ENCODE results near the gene TP53RK. TPM values are rescaled to one million over a fixed set of nuclear protein-coding genes. Genes with fewer than 3 reads are reported as not detected.

Gene TP53RK
- total RNA-seq, 4 donors from 2014 or later: 20.2 to 49.6 (median 36.1) TPM

DNA sequence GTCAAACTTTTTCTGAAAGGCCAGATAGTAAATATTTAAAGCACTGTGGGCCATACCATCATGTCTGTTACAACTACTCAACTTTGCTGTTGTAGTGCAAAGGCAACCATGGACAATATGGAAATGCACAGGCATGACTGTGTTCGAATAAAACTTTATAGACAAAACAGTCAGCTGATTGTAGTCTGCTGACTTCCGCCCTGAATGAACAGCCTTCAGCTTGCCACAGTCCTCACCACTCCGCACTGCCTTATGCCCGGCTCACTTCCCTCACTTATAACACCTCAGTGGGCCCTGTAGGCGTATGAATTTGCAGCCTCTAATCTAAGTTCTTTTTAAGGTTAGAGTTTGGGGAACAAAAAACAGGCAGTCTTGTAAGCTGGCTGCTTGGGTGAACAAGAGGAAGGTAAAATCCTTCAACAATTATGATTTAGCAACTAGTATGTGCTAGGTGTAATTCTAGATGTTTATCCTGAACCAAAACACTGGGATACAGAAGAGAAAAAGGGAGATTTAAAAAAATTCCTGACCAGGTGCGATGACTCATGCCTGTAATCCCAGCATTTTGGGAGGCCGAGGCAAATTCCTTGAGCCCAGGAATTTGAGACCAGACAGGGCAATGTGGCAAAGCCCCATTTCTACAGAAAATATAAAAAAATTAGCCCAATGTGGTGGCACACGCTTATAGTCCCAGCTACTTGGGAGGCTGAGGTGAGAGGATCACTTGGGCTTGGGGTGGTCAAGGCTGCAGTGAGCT is 13.4 kb upstream of the TP53RK start:
- no peaks in the 10 kb centered on the region for H3K27me3 ChIP-seq
- no peak overlapping the region for H3K4me3 ChIP-seq (replicated peaks in 1 of 3)
- no peak overlapping the region for H3K27ac ChIP-seq
- no peak for DNase-seq
- H3K36me3 ChIP-seq: no peaks in the 10 kb centered on the region
- H3K4me1 ChIP-seq: peaks cover 4 to 5% of the 10 kb centered on the region in 2 donors
- 95 to 97% methylated on average over 8 of the region's 8 CpGs for WGBS, 2 donors
- H3K9me3 ChIP-seq: no peaks in the 10 kb centered on the region
- intact Hi-C loops (cut with DNase I): no loop called here
- no peak for TF ChIP-seq POLR2A (IDR thresholded peaks at IDR 0.05)
- TF ChIP-seq, protein P1, sequence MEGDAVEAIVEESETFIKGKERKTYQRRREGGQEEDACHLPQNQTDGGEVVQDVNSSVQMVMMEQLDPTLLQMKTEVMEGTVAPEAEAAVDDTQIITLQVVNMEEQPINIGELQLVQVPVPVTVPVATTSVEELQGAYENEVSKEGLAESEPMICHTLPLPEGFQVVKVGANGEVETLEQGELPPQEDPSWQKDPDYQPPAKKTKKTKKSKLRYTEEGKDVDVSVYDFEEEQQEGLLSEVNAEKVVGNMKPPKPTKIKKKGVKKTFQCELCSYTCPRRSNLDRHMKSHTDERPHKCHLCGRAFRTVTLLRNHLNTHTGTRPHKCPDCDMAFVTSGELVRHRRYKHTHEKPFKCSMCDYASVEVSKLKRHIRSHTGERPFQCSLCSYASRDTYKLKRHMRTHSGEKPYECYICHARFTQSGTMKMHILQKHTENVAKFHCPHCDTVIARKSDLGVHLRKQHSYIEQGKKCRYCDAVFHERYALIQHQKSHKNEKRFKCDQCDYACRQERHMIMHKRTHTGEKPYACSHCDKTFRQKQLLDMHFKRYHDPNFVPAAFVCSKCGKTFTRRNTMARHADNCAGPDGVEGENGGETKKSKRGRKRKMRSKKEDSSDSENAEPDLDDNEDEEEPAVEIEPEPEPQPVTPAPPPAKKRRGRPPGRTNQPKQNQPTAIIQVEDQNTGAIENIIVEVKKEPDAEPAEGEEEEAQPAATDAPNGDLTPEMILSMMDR (IDR thresholded peaks at IDR 0.05): no peak

DNA sequence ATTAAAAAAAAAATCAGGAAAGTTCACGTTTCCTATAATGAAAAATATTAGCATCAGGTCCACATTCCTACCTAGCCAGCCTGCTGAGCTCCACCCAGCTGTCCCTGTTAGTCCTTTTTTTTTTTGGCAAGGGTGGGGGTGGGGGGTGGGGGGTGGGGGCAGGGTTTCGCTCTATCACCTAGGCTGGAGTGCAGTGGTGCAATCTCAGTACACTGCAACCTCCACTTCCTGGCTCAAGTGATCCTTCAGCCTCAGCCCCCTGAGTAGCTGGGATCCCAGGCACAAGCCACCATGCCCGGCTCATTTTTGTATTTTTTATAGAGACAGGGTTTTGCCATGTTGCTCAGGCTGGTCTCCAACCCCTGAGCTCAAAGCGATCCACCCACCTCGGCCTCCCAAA is 12.7 kb upstream of the TP53RK start:
- Histone ChIP-seq H3K4me1 (no peaks in the 10 kb centered on the region), H3K36me3 (no peaks in the 10 kb centered on the region), H3K27me3 (no peaks in the 10 kb centered on the region), H3K27ac (no peak overlapping the region), H3K4me3 (replicated peaks in 1 of 3) (no peak overlapping the region), H3K9me3 (no peaks in the 10 kb centered on the region)
- no peak for TF ChIP-seq POLR2A (IDR thresholded peaks at IDR 0.05)
- TF ChIP-seq, protein P1 (IDR thresholded peaks at IDR 0.05): no peak
- DNase-seq: no peak
- 70 to 77% methylated on average over 5 of the region's 5 CpGs for WGBS, 2 donors
- intact Hi-C loops (cut with DNase I): no loop called here

DNA sequence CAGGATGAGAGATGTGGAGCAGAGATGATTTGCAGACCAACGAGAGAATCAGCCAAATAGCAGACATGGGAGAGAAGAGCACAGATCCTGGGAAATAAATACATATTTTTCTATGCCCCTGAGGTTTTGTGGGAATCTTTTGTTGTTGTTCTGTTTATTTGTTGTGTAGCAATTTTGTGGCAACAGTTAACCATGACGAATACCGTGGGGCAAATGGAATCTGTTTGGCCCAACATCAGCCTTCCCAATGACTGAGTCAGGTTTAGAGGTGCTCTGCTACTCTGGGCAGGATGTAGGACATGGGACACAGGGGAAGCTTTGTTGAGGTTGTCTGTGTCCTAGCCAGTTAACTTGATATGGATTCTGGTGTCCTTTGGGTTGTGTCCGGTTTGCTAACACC is 12.3 kb upstream of the TP53RK start:
- no peak overlapping the region for H3K27ac ChIP-seq
- H3K4me3 ChIP-seq (replicated peaks in 1 of 3): no peak overlapping the region
- no peaks in the 10 kb centered on the region for H3K36me3 ChIP-seq
- H3K4me1 ChIP-seq: no peaks in the 10 kb centered on the region
- intact Hi-C loops (cut with DNase I): no loop called here
- no peak for DNase-seq
- 68 to 84% methylated on average over 4 of the region's 4 CpGs for WGBS, 2 donors
- H3K9me3 ChIP-seq: no peaks in the 10 kb centered on the region
- TF ChIP-seq POLR2A (IDR thresholded peaks at IDR 0.05): no peak
- TF ChIP-seq, protein P1 (IDR thresholded peaks at IDR 0.05): no peak
- H3K27me3 ChIP-seq: no peaks in the 10 kb centered on the region

DNA sequence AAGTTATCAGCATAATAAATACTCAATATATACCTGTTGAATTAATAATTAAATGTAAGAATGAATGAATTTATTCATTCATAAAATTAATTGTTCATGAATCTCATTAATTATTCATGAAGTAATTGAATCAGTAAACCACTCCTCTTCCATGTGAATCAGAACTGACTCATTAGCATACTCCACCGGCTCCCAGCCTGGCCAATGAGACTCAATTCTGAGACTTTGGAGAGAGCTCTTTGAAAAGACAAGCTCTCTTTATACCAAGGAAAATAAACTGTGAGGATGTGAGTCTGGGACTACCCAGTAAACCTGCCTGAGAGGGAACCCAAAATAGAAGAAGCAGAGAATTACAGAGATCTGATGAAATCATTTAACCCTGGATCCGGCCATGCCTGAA is 11.8 kb upstream of the TP53RK start:
- WGBS, 2 donors: 75 to 88% methylated on average over 2 of the region's 2 CpGs
- H3K9me3 ChIP-seq: no peaks in the 10 kb centered on the region
- no peak overlapping the region for H3K27ac ChIP-seq
- intact Hi-C loops (cut with DNase I): no loop called here
- H3K27me3 ChIP-seq: no peaks in the 10 kb centered on the region
- TF ChIP-seq, protein P1 (IDR thresholded peaks at IDR 0.05): no peak
- no peak for TF ChIP-seq POLR2A (IDR thresholded peaks at IDR 0.05)
- no peaks in the 10 kb centered on the region for H3K36me3 ChIP-seq
- H3K4me1 ChIP-seq: no peaks in the 10 kb centered on the region
- DNase-seq: no peak
- no peak overlapping the region for H3K4me3 ChIP-seq (replicated peaks in 1 of 3)

DNA sequence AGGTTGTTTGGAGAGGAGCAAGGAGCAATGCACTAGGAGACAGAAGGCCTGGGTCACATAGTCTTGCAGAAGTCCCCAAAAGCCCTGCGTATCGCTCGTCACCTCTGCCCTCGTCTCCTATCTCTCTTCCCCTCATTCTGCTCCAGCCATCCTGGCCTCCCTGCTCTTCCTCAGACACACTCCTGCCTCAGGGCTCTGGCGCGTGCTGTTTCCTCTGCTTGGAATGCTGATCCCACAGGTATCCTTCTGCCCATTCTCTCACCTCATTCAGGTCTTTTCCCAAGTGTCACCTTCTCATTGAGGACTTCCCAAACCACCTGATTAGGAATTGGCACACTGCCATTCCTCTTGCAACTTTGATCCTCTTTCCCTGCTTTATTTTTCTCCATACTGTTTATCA is 11.2 kb upstream of the TP53RK start:
- 83 to 91% methylated on average over 6 of the region's 6 CpGs for WGBS, 2 donors
- intact Hi-C loops (cut with DNase I): no loop called here
- Histone ChIP-seq H3K9me3 (no peaks in the 10 kb centered on the region), H3K27ac (no peak overlapping the region), H3K4me1 (no peaks in the 10 kb centered on the region), H3K27me3 (no peaks in the 10 kb centered on the region), H3K36me3 (no peaks in the 10 kb centered on the region), H3K4me3 (replicated peaks in 1 of 3) (no peak overlapping the region)
- no peak for DNase-seq
- TF ChIP-seq, protein P1 (IDR thresholded peaks at IDR 0.05): no peak
- TF ChIP-seq POLR2A (IDR thresholded peaks at IDR 0.05): no peak
